ENCODE results near the gene LTBP1.

The LTBP1 gene

DNA sequence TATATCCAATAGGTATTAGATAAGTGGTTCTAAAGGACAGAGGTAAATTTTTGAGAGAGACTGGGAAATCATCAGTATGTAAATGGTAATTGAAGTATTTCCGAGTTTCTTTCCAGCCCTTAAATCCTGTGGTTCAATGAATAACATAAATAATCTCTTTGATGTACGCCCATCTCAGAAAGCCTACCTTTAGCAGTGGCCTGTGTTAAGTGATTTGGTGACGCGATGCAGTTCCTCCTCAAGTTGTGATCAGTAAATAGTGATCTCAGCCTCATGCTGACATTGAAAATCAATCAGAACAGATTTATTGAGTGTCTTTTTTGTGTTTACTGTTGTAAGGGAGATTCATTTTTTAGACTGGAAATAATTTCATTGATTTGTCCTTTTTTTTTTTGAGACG lies 392.5 kb downstream of the LTBP1 start:
- H3K27ac ChIP-seq, result no peak overlapping the region
- POLR2A ChIA-PET (ENCODE audit: low non-redundant PET), result no interaction called here
- CTCF ChIA-PET, result no interaction called here
- DNase-seq (ENCODE audit: low spot score), result no peak
- no peak for TF ChIP-seq CTCF (conservative IDR thresholded peaks at IDR 0.05; ENCODE audit: low read depth)

DNA sequence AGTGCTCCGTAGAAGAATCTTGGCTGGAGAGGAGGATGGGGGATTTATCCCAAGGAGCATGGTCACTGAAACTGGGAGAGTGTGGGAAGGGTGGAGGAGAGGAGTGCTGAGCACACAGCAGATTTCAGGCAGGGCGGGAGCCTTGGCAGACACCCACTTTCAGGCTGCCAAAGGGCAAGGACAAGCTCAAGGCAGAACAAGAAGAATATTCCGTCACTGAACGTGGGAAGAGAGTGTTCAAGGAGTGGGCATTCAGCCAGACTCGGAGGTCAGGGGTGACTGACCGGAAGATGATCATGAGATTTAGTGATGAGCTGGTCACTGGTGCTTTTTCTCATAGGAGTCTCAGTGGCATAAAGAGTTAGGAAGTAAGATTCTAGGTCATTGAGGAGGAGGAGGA lies 393.5 kb downstream of the LTBP1 start:
- POLR2A ChIA-PET (ENCODE audit: low non-redundant PET), result no interaction called here

GRCh38 chr2:33342171-33342570 lies 395.4 kb downstream of the LTBP1 start:
- no peak for TF ChIP-seq CTCF (conservative IDR thresholded peaks at IDR 0.05; ENCODE audit: low read depth)
- no peak for DNase-seq (ENCODE audit: low spot score)
- CTCF ChIA-PET, result no interaction called here
- no peak overlapping the region for H3K27ac ChIP-seq
- POLR2A ChIA-PET (ENCODE audit: low non-redundant PET), result no interaction called here

More for the DNA sequence above, 393.5 kb downstream of the LTBP1 start:
- DNase-seq (ENCODE audit: low spot score), result no peak
- TF ChIP-seq CTCF (conservative IDR thresholded peaks at IDR 0.05; ENCODE audit: low read depth), result no peak
- H3K27ac ChIP-seq, result no peak overlapping the region
- CTCF ChIA-PET, result no interaction called here

- POLR2A ChIA-PET (ENCODE audit: low non-redundant PET), result no interaction called here
- no peak for DNase-seq (ENCODE audit: low spot score)
- no peak overlapping the region for H3K27ac ChIP-seq
- CTCF ChIA-PET, result no interaction called here
- no peak for TF ChIP-seq CTCF (conservative IDR thresholded peaks at IDR 0.05; ENCODE audit: low read depth)
Observed at GRCh38 chr2:33342705-33343104, 396.0 kb downstream of the LTBP1 start.

- no peak overlapping the region for H3K27ac ChIP-seq
- no peak for DNase-seq (ENCODE audit: low spot score)
- POLR2A ChIA-PET (ENCODE audit: low non-redundant PET), result no interaction called here
- CTCF ChIA-PET, result no interaction called here
- TF ChIP-seq CTCF (conservative IDR thresholded peaks at IDR 0.05; ENCODE audit: low read depth), result no peak
Observed at GRCh38 chr2:33343387-33343895, 396.7 kb downstream of the LTBP1 start.

DNA sequence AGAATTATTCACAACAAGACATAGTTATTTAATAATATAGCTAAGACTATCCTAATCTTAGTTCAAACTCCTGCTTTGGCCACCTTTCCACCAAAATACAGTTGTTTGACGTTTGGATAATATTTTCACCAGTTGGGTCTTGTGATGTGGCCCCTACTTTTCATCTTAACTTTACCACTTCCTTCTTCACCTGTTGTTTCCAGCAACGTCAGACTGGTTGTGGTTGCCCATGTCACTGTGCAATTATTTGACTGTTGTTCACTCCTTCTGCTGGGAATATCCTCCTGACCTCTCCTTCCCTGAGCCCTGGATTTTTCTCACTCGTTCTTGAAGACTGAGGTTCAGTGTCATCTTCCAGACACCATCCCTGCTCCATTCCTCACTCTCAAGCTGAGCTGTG lies 397.5 kb downstream of the LTBP1 start:
- DNase-seq (ENCODE audit: low spot score), result no peak
- no peak overlapping the region for H3K27ac ChIP-seq
- ChIA-PET POLR2A (ENCODE audit: low non-redundant PET) (no interaction called here), CTCF (interaction anchor here (0.7 kb wide), 1 partner anchor 253 kb away, joined by 3 read pairs; no protein-coding TSS in a partner anchor)
- TF ChIP-seq CTCF (conservative IDR thresholded peaks at IDR 0.05; ENCODE audit: low read depth), result no peak

DNA sequence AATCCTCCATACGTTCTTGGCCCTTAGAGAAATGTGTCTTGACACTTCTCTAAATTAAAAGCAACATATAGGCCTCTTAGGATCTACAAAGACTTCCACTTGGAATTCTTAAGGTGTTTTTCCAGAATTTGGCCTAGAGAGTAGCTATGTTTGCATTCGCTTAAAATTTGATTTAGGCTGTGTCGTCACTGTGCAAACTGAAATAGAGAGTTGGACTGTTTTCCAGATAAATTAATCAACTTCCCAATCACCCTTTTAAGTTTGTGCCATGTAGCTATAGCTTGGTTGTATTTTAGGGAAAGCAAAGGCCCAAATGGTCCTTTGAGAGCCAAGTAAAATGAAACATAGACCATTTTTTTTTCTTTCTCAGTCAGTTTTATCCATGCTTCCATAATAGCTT lies 401.1 kb downstream of the LTBP1 start:
- TF ChIP-seq CTCF (conservative IDR thresholded peaks at IDR 0.05; ENCODE audit: low read depth), result no peak
- ChIA-PET CTCF (interaction anchor here (0.6 kb wide), 1 partner anchor 1030 kb away, joined by 6 read pairs; no protein-coding TSS in a partner anchor), POLR2A (ENCODE audit: low non-redundant PET) (no interaction called here)
- no peak for DNase-seq (ENCODE audit: low spot score)
- no peak overlapping the region for H3K27ac ChIP-seq

Data from RWPE1 (cell line).